ENCODE results near the gene PPP2R2C.

PPP2R2C gene

GRCh38 chr4:6420972-6421371 is 51.4 kb downstream of the PPP2R2C start:
- no peak overlapping the region for H2AFZ ChIP-seq (ENCODE audit: low read length)

GRCh38 chr4:6420036-6420435 is 52.4 kb downstream of the PPP2R2C start:
- Histone ChIP-seq H3K27me3 (ENCODE audit: insufficient read depth, low read length, poor library complexity, severe bottlenecking) (no peaks in the 10 kb centered on the region), H3K36me3 (ENCODE audit: insufficient read depth, low read length) (no peaks in the 10 kb centered on the region), H3K4me2 (ENCODE audit: low read depth, low read length, poor library complexity, severe bottlenecking) (no peak overlapping the region), H3K79me2 (ENCODE audit: insufficient read depth, low read length) (no peaks in the 10 kb centered on the region), H3K9ac (ENCODE audit: low read depth, low read length, poor library complexity, severe bottlenecking) (no peak overlapping the region), H3K9me2 (replicated peaks; ENCODE audit: low read depth, low read length) (no peaks in the 10 kb centered on the region), H4K20me1 (ENCODE audit: insufficient read depth, low read length, poor library complexity, severe bottlenecking) (no peaks in the 10 kb centered on the region), H3K4me1 (ENCODE audit: insufficient read depth, low read length, poor library complexity, severe bottlenecking) (no peaks in the 10 kb centered on the region), H3K4me3 (ENCODE audit: low read length, poor library complexity, severe bottlenecking) (no peak overlapping the region), H3K9me3 (ENCODE audit: insufficient read depth, low read depth, low read length) (no peaks in the 10 kb centered on the region), H2AFZ (ENCODE audit: low read length) (no peak overlapping the region), H3F3A (ENCODE audit: low read depth) (no peaks in the 10 kb centered on the region)
- TF ChIP-seq CTCF (conservative IDR thresholded peaks at IDR 0.05; ENCODE audit: low read length) (no peak), EZH2phosphoT487 (IDR thresholded peaks at IDR 0.05; ENCODE audit: borderline replicate concordance) (no peak)

More at GRCh38 chr4:6420972-6421371, 51.4 kb downstream of the PPP2R2C start:
- Histone ChIP-seq H3K36me3 (ENCODE audit: insufficient read depth, low read length) (no peaks in the 10 kb centered on the region), H3K4me3 (ENCODE audit: low read length, poor library complexity, severe bottlenecking) (no peak overlapping the region), H3K27me3 (ENCODE audit: insufficient read depth, low read length, poor library complexity, severe bottlenecking) (no peaks in the 10 kb centered on the region), H3K9ac (ENCODE audit: low read depth, low read length, poor library complexity, severe bottlenecking) (no peak overlapping the region), H3K79me2 (ENCODE audit: insufficient read depth, low read length) (no peaks in the 10 kb centered on the region), H3K9me3 (ENCODE audit: insufficient read depth, low read depth, low read length) (no peaks in the 10 kb centered on the region), H4K20me1 (ENCODE audit: insufficient read depth, low read length, poor library complexity, severe bottlenecking) (no peaks in the 10 kb centered on the region), H3K4me1 (ENCODE audit: insufficient read depth, low read length, poor library complexity, severe bottlenecking) (no peaks in the 10 kb centered on the region), H3F3A (ENCODE audit: low read depth) (no peaks in the 10 kb centered on the region), H3K4me2 (ENCODE audit: low read depth, low read length, poor library complexity, severe bottlenecking) (no peak overlapping the region), H3K9me2 (replicated peaks; ENCODE audit: low read depth, low read length) (no peaks in the 10 kb centered on the region)
- TF ChIP-seq CTCF (conservative IDR thresholded peaks at IDR 0.05; ENCODE audit: low read length): no peak
- no peak for TF ChIP-seq EZH2phosphoT487 (IDR thresholded peaks at IDR 0.05; ENCODE audit: borderline replicate concordance)

GRCh38 chr4:6419452-6420028 is 52.9 kb downstream of the PPP2R2C start:
- Histone ChIP-seq H3K4me2 (ENCODE audit: low read depth, low read length, poor library complexity, severe bottlenecking) (no peak overlapping the region), H3K9me3 (ENCODE audit: insufficient read depth, low read depth, low read length) (no peaks in the 10 kb centered on the region), H3F3A (ENCODE audit: low read depth) (no peaks in the 10 kb centered on the region), H3K4me3 (ENCODE audit: low read length, poor library complexity, severe bottlenecking) (no peak overlapping the region), H3K4me1 (ENCODE audit: insufficient read depth, low read length, poor library complexity, severe bottlenecking) (no peaks in the 10 kb centered on the region), H4K20me1 (ENCODE audit: insufficient read depth, low read length, poor library complexity, severe bottlenecking) (no peaks in the 10 kb centered on the region), H3K36me3 (ENCODE audit: insufficient read depth, low read length) (no peaks in the 10 kb centered on the region), H3K9ac (ENCODE audit: low read depth, low read length, poor library complexity, severe bottlenecking) (no peak overlapping the region), H3K9me2 (replicated peaks; ENCODE audit: low read depth, low read length) (no peaks in the 10 kb centered on the region), H3K27me3 (ENCODE audit: insufficient read depth, low read length, poor library complexity, severe bottlenecking) (no peaks in the 10 kb centered on the region), H2AFZ (ENCODE audit: low read length) (no peak overlapping the region), H3K79me2 (ENCODE audit: insufficient read depth, low read length) (no peaks in the 10 kb centered on the region)
- TF ChIP-seq EZH2phosphoT487 (IDR thresholded peaks at IDR 0.05; ENCODE audit: borderline replicate concordance): no peak
- TF ChIP-seq CTCF (conservative IDR thresholded peaks at IDR 0.05; ENCODE audit: low read length): no peak
